GM21367 (cell line): ENCODE data around the gene OR6B3.

ENCODE experiments used
- ATAC-seq: cut with Tn5 transposase; IDR thresholded peaks from one replicate; pipeline ENCODE4 v1.9.1; 2021; ENCODE audit not compliant: unreplicated experiment

OR6B3 gene

GRCh38 chr2:240053173-240054155 is at the start of gene OR6B3:
Gene OR6B3 (minus strand): TSS chr2:240053521.
- ATAC-seq: no peak

- ATAC-seq: no peak
Observed at GRCh38 chr2:240098349-240098748, 45.0 kb upstream of the OR6B3 start.

GRCh38 chr2:240095556-240096523 is 42.5 kb upstream of the OR6B3 start:
- ATAC-seq: no peak

GRCh38 chr2:240089306-240089705 is 36.0 kb upstream of the OR6B3 start:
- no peak for ATAC-seq

- no peak for ATAC-seq
Observed at GRCh38 chr2:240086563-240086962, 33.2 kb upstream of the OR6B3 start.

GRCh38 chr2:240078631-240079030 is 25.3 kb upstream of the OR6B3 start:
- no peak for ATAC-seq

GRCh38 chr2:240077442-240077841 is 24.1 kb upstream of the OR6B3 start:
- no peak for ATAC-seq

- no peak for ATAC-seq
Observed at GRCh38 chr2:240074545-240074944, 21.2 kb upstream of the OR6B3 start.

GRCh38 chr2:240070907-240071306 is 17.6 kb upstream of the OR6B3 start:
- ATAC-seq: no peak

- ATAC-seq: no peak
Observed at GRCh38 chr2:240069829-240070228, 16.5 kb upstream of the OR6B3 start.

GRCh38 chr2:240068193-240068592 is 14.9 kb upstream of the OR6B3 start:
- no peak for ATAC-seq

GRCh38 chr2:240066489-240066888 is 13.2 kb upstream of the OR6B3 start:
- ATAC-seq: no peak

GRCh38 chr2:240064898-240065297 is 11.6 kb upstream of the OR6B3 start:
- no peak for ATAC-seq

- no peak for ATAC-seq
Observed at GRCh38 chr2:240060977-240061591, 7.8 kb upstream of the OR6B3 start.

- no peak for ATAC-seq
Observed at GRCh38 chr2:240056678-240057077, 3.4 kb upstream of the OR6B3 start.

GRCh38 chr2:240055177-240055917 is 2.0 kb upstream of the OR6B3 start:
- no peak for ATAC-seq

GRCh38 chr2:240052524-240052923 is 797 bp downstream of the OR6B3 start:
- ATAC-seq: no peak

GRCh38 chr2:240051697-240052096 is 1.6 kb downstream of the OR6B3 start:
- ATAC-seq: no peak

GRCh38 chr2:240050278-240050677 is 3.0 kb downstream of the OR6B3 start:
- ATAC-seq: no peak

- ATAC-seq: no peak
Observed at GRCh38 chr2:240048237-240048636, 5.1 kb downstream of the OR6B3 start.
